HFFc6 (cell line): ENCODE measurements around the gene AUH. TPM values are rescaled to one million over a fixed set of nuclear protein-coding genes. Genes with fewer than 3 reads are reported as not detected.
"Not testable (repeated sequence)": the region's sequence is repeated elsewhere in the genome, so short reads cannot be mapped to it uniquely, and the experiment has no call there.

Experiments
- DNase-seq: peaks from one replicate; pipeline ENCODE4 v3.0.0-alpha.2; 2018
- H3K27ac Mint-ChIP-seq: 2 replicates; pipeline ENCODE4 v1.8.0; 2020; ENCODE audit warnings: mild to moderate bottlenecking, mixed read lengths
- H3K27me3 Mint-ChIP-seq: 2 replicates; pipeline ENCODE4 v1.8.0; 2021; ENCODE audit warnings: mild to moderate bottlenecking, moderate library complexity, mixed read lengths; ENCODE audit not compliant: insufficient read depth
- H3K36me3 Mint-ChIP-seq: 2 replicates; pipeline ENCODE4 v1.8.0; 2021; ENCODE audit warnings: low read depth, mixed read lengths
- H3K4me1 Mint-ChIP-seq: 2 replicates; pipeline ENCODE4 v1.8.0; 2020; ENCODE audit warnings: low read depth, mixed read lengths
- H3K4me3 Mint-ChIP-seq: 2 replicates; pipeline ENCODE4 v1.8.0; 2020; ENCODE audit warnings: mild to moderate bottlenecking, moderate library complexity, mixed read lengths
- H3K9me3 Mint-ChIP-seq: 2 replicates; pipeline ENCODE4 v1.8.0; 2020; ENCODE audit warnings: mild to moderate bottlenecking, mixed read lengths
- total RNA-seq, 6 experiments: library from RNA; stranded (reverse); fragmentation: NEBNext Ultra II Directional; extraction: Animal tissue kit (Norgen Biotek cat#: 25700); gene quantifications; 2 replicates in 1 of 6; 3 replicates in 5 of 6; pipeline ENCODE4 v1.2.3, GENCODE V29; 2021
- TF ChIP-seq, protein P1 (sequence below): fragments of 200-600 bp; sonication (generic); IDR thresholded peaks from 2 replicates; pipeline ENCODE4 v1.5.0; 2021; ENCODE audit warnings: antibody characterized with exemption, mild to moderate bottlenecking

The AUH gene
- total RNA-seq, 6 experiments from 2014 or later, result 9.8 to 11.3 (median 10.6) TPM

DNA sequence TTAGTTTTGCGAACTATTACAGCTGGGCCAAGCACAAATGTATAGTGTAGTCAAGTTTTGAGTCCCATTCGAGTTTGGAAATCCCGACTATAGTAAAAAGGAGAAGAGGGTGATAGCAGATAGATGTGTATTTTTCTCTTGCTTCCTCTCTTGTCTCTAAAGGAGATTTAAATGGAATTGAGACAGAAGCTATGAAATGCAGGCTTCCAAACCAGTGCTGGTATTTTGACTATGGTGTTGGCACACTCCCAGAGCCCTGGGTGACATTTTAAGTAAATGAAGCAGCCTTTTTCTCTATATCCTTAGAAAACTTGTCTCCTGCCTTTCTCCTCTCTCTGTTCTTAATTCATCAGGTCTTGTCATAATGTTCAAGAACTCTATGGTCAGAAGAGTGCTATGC, 17.7 kb upstream of the AUH start:
- Mint-ChIP-seq H3K4me3 (no peak overlapping the region), H3K27me3 (no peaks in the 10 kb centered on the region; the same call in 1 of the 2 replicates), H3K4me1 (peaks cover 56% of the 10 kb centered on the region), H3K36me3 (peaks cover 10% of the 10 kb centered on the region), H3K9me3 (peaks cover 5% of the 10 kb centered on the region; the same call in 1 of the 2 replicates), H3K27ac (0 out of 2 replicates have a peak overlapping the region, but pooled peaks have one; percentile 6)
- DNase-seq, result no peak
- TF ChIP-seq, protein P1, sequence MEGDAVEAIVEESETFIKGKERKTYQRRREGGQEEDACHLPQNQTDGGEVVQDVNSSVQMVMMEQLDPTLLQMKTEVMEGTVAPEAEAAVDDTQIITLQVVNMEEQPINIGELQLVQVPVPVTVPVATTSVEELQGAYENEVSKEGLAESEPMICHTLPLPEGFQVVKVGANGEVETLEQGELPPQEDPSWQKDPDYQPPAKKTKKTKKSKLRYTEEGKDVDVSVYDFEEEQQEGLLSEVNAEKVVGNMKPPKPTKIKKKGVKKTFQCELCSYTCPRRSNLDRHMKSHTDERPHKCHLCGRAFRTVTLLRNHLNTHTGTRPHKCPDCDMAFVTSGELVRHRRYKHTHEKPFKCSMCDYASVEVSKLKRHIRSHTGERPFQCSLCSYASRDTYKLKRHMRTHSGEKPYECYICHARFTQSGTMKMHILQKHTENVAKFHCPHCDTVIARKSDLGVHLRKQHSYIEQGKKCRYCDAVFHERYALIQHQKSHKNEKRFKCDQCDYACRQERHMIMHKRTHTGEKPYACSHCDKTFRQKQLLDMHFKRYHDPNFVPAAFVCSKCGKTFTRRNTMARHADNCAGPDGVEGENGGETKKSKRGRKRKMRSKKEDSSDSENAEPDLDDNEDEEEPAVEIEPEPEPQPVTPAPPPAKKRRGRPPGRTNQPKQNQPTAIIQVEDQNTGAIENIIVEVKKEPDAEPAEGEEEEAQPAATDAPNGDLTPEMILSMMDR, result no peak

DNA sequence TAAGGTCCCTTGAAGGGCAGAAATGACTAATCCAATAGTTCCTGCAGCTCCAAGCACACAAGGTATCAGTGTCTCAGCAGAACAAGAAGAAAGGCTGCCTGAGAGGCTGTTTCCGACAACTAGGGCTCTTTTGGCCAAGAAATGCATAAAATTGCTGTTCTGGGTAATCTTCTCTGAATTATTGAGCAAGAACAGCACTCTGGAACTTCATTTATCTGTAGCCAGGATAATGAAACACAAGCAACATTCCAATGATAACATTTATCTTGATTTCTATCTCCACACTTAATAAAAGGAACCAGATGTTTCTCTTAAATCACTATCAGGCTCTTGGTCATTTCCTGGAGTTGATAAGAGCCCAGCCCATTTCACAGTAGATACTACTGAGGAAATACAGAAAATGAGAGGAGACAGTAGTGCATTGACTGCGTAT, 17.0 kb upstream of the AUH start:
- Mint-ChIP-seq H3K27ac (peak overlapping the region; percentile 51), H3K9me3 (peaks cover 5% of the 10 kb centered on the region; the same call in 1 of the 2 replicates), H3K36me3 (peaks cover 10% of the 10 kb centered on the region), H3K4me3 (no peak overlapping the region), H3K4me1 (peaks cover 59% of the 10 kb centered on the region), H3K27me3 (no peaks in the 10 kb centered on the region; the same call in 1 of the 2 replicates)
- DNase-seq, result peak; percentile 66
- TF ChIP-seq, protein P1, result no peak

DNA sequence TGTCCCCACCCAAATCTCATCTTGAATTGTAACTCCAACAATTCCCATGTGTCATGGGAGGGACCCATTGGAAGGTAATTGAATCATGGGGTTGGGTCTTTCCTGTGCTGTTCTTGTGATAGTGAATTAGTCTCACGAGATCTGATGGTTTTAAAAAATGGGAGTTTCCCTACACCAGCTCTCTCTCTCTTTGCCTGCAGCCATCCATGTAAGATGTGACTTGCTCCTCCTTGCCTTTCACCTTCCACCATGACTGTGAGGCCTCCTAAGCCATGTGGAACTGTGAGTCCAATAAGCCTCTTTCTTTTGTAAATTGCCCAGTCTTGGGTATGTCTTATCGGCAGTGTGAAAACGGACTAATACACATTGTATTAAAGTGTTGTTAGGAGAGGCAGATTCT, 16.3 kb upstream of the AUH start:
- H3K9me3 Mint-ChIP-seq, H3K27me3 Mint-ChIP-seq, DNase-seq, H3K4me3 Mint-ChIP-seq: not testable (repeated sequence)
- Mint-ChIP-seq H3K36me3 (peaks cover 10% of the 10 kb centered on the region), H3K27ac (peak overlapping the region; percentile 29), H3K4me1 (peaks cover 59% of the 10 kb centered on the region)

DNA sequence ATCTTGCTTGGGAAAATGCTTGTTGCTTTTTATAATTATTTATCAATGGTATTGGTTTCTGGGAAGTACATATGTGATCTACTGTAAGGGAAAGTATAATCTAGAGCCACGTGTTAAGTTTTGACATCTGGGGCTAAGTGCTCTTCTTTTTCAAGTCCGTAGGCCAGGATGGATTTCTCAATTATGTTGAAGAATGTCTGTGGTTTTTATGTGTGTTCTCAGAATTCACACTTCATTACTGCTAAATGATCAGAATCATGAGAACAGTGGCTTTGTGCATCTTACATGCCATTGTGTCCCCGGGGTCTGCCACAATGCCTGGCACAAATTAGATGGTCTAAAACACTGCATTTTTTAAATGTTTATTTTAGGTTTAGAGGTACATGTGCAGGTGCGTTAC, 14.5 kb upstream of the AUH start:
- H3K27me3 Mint-ChIP-seq, result no peaks in the 10 kb centered on the region; the same call in 1 of the 2 replicates
- H3K27ac Mint-ChIP-seq, result no peak overlapping the region
- no peak overlapping the region for H3K4me3 Mint-ChIP-seq
- peaks cover 51% of the 10 kb centered on the region for H3K4me1 Mint-ChIP-seq
- TF ChIP-seq, protein P1, result no peak
- no peak for DNase-seq
- peaks cover 5% of the 10 kb centered on the region; the same call in 1 of the 2 replicates for H3K9me3 Mint-ChIP-seq
- H3K36me3 Mint-ChIP-seq, result peaks cover 10% of the 10 kb centered on the region

DNA sequence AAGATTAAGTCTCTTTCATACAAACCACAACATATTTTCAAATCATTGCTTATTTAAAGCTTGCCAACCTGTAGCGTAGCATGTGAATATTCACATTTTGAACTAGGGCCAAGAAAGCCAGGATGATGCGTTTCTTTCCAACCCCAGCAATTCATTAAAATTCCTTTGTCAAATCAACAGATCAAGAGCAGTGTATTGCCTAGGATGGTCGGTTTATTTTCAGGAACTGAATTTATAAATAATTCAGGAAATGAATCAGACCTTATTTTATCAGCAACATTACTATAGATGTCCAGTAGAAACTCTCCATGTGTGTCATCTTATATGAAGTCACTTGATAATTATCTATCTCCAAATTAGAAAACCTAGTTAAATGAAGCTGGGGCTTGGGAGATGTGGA, 13.2 kb upstream of the AUH start:
- Mint-ChIP-seq H3K27ac (peak overlapping the region; percentile 84), H3K4me1 (peaks cover 51% of the 10 kb centered on the region), H3K4me3 (peak overlapping the region; percentile 55), H3K9me3 (peaks cover 5% of the 10 kb centered on the region; the same call in 1 of the 2 replicates), H3K36me3 (peaks cover 10% of the 10 kb centered on the region), H3K27me3 (no peaks in the 10 kb centered on the region; the same call in 1 of the 2 replicates)
- TF ChIP-seq, protein P1, result no peak
- peak; percentile 91 for DNase-seq

DNA sequence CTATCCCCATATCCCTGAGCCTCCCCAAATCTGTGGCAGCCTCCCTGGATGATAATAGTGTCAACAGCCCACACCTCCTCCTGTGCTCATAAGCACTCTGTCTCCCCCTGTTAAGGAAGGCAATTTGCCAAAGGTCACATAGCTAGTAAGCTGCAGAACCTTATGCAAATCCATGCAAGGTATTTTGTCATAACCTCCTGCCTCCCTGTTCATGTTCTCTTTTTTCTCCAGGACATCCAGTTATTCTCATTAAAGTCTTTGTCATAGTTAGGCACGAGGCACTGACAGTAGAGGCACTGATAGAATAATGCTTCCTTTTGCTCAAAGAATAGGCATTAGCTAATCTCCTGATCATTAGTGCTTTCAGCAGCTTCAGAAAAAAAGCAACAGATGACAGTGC, 10.2 kb upstream of the AUH start:
- Mint-ChIP-seq H3K9me3 (no peaks in the 10 kb centered on the region), H3K4me3 (no peak overlapping the region), H3K4me1 (peaks cover 24% of the 10 kb centered on the region), H3K27ac (no peak overlapping the region), H3K36me3 (peaks cover under 1% of the 10 kb centered on the region; the same call in 1 of the 2 replicates), H3K27me3 (no peaks in the 10 kb centered on the region; the same call in 1 of the 2 replicates)
- no peak for DNase-seq
- TF ChIP-seq, protein P1, result no peak

DNA sequence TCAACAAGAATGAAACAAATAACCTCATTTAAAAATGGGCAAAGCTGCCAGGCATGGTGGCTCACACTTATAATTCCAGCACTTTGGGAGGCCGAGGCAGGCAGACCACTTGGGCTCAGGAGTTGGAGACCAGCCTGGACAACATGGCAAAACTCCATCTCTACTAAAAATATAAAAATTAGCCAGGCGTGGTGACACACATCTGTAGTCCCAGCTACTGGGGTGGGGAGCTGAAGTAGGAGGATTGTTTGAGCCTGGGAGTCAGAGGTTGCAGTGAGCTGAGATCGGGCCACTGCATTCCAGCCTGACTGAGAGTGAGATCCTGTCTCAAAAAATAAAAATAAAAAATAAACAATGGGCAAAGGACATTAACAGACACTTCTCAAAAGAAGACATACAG, 8.3 kb upstream of the AUH start:
- H3K9me3 Mint-ChIP-seq, H3K27me3 Mint-ChIP-seq, H3K27ac Mint-ChIP-seq, H3K4me1 Mint-ChIP-seq, H3K4me3 Mint-ChIP-seq, DNase-seq, H3K36me3 Mint-ChIP-seq: not testable (repeated sequence)
